GM21515 (cell line): ENCODE measurements around the gene SLC37A1.
"Not testable (repeated sequence)": the region's sequence is repeated elsewhere in the genome, so short reads cannot be mapped to it uniquely, and the experiment has no call there.

Source experiments
- ATAC-seq: cut with Tn5 transposase; IDR thresholded peaks from one replicate; pipeline ENCODE4 v1.9.1; 2021; ENCODE audit not compliant: unreplicated experiment

The SLC37A1 gene

DNA sequence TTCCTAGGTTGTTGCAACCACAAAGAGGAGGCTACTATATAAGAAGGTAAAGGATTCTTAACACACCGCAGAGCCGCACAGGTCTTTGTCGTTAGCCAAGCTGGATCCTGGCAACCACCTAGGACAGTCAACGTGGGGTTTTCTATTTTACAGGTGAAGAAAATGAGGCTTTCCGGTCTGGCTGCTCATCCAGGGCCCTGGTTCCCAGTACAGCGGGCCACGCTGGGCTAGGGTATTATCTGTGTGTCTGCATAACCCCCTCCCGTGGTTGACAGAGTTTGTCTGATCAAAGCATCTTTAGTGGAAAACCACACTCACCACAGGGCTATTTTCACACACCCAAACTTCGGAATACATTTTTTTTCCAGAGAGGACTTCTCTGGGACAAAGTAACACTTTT lies 100.7 kb downstream of the SLC37A1 start:
- no peak for ATAC-seq

DNA sequence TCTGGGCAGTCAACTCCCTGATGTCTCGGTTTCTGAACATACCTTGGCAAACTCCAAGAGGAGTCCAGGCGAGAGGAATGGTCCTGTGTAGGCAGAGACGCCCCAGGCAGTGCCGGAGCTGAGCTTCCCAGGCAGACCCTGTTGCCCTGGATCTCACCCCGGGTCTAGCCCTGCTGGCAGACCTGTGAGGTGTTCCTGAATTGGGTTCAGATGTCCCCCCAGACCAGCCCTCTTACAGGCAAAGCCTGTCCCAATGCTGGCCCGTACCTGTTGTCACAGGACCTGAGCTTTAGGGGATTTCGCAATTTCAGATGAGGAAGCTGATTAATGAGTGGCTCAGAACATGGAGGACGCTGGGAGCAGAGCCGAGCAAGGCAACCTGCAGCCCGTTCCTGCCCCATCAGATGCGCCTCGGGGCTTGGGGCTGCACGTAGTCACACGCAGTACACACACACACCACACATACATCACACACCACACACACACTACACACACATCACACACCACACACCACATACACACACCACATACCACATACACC lies 101.2 kb downstream of the SLC37A1 start:
- ATAC-seq, result no peak

DNA sequence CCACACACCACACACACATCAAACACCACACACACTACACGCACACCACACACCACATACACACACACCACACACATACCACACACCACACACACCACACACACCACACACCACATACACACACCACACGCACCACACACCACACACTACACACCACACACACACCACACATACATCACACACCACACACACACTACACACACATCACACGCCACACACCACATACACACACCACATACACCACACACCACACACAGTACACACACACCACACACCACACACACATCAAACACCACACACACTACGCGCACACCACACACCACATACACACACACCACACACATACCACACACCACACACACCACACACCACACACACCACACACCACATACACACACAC lies 101.7 kb downstream of the SLC37A1 start:
- ATAC-seq, result not testable (repeated sequence)

DNA sequence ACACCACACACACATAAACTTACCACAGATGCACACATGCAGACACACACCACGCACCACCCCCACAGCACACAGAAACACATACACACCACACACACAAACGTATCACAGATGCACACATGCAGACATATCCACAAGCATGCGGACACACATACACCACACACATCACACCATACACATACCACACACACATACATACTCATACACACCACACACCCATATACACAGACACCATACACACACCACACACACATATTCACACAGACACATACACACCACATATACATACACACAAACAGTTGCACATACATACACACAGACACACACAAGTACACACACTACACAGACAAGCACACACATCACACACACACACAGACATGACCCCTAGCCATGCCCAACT lies 102.3 kb downstream of the SLC37A1 start:
- no peak for ATAC-seq

DNA sequence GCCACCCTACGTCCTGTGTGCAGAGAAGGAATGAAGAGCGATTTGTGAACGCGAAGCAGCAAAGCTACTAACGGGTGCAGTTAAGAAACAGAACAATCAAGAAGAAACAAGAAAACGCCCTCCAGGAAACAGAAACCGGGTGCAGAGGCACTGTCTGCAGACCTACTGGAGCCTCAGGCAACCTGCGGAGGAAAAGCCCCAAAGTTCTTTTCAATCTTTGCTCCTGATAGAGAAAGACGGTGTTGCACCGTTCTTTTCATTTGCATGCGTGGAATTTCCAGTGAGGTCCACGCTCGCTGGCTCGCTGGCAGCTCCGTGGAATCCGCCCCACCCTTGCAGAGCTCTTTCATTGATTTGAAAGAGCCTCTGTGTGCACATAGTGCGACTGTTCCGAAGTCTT lies 102.8 kb downstream of the SLC37A1 start:
- ATAC-seq, result no peak

DNA sequence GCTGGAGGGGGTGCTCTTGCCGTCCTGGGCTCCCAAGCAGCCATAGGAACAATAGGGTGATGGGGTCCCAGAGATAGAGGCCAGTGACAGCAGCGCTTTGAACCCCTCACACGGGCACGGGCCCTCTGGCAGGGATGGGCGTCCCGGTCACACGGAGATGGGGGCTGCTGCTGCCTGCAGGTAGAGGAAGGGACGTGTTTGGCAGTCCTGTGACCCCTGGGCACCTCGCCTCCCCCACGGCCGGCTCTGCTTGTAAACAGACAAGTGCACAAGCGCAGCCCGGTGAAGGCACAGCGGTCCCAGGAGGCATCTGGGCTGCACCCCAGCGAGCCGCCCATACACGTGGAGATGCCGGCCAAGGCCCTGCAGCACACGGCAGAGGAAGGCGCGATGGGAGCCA lies 103.3 kb downstream of the SLC37A1 start:
- ATAC-seq, result no peak

DNA sequence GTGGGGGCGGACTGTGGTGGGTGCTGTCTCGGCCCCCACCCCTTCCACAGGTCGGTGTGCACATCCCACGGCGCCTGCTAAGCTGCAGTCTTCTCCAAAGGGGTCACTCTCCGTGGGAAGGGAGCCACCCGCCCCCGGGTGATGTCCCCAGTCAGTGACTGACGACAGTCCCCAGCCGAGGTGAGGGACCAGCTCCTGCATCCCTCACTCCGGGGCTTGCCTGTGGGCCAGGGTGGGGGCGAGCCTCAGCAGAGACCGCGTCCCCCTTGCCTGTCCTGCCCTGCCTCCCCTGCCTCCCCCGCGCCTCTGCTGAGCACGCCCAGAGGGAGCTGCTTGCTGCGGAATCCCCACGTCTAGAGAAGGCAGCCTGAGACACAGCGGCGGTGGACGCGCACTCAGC lies 103.8 kb downstream of the SLC37A1 start:
- no peak for ATAC-seq

DNA sequence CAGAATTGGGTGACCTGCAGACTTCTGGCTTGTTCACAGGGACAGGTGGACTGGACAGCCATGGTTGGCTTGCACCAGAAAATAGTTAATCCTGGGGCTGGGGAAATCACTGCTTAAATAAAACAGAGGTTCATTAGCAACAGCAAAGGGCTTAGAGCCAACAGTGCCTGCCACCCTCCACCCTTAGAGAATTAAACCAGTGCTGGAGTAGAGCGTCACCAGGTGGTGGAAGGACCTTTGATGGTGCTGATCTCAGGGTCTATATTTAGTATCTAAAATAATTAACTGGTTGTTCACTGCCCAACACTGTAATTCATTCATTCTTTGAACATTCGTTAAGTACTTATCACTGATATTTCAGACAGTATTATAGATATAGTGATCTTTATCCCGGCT lies 105.1 kb downstream of the SLC37A1 start:
- ATAC-seq, result no peak

DNA sequence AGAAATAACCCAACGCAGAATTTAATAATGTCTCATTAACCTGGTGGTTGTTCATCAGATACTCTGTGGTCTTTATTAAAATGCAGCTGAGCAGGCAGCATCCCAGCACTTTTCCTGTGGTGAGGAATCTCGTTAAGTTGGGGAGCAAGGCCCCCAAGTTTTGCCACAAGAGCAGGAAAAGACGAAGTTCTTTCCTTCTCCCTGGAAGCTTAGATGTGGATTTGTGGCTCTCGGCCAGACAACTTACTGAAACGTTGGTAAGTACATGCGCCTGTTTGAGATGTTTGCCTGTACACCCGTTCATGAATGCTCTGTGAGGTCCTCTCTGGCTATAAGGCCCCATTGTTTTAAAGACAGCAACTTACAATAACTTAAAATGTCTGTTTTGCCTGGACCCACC lies 105.5 kb downstream of the SLC37A1 start:
- ATAC-seq, result no peak

DNA sequence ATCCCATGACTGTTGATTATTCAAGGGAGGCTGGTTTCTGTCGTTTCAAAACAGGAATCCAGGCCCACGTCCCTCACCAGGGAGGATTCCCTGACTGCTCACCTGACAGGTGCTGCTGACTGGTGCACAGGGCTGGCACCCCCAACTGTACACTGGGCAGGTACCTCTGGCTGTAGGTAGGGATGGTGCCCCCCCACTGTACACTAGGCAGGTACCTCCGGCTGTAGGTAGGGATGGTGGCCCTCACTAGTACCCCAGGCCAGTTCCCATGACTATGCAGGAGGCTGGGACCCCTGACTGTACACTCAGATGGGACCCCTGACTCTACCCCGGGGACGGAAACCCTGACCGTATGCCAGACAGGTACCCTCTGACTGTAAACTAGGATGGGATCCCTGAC lies 106.2 kb downstream of the SLC37A1 start:
- ATAC-seq, result no peak

DNA sequence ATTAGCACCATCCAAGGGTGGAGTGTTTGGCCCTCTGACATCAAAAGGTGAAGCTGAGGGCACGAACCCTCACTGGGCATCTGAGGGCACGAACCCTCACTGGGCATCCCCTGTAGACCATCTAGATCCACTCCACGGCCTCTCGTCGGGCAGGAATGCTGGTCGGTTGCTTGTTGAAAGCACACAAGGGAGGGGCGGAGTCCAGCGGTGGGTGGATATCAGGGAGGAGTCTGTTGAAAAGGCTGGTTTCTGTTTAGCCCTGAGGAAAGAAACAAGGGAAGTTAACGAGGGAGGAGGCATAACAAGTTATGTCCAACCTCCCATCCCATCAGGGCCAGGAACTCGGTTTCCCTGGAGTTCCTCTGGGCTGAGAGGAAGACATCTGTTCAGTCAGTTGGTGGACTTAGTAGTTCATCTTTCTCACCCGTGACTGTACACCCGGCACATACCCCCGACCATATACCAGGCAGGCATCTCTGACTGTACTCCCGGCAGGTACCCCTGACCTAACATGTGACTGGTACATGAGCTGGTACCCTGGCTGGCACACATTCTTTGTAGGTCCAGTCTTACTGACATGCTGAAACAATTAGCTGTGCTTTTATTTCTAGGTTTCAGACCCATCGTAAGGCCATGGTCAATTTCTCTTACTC lies 107.6 kb downstream of the SLC37A1 start:
- no peak for ATAC-seq

DNA sequence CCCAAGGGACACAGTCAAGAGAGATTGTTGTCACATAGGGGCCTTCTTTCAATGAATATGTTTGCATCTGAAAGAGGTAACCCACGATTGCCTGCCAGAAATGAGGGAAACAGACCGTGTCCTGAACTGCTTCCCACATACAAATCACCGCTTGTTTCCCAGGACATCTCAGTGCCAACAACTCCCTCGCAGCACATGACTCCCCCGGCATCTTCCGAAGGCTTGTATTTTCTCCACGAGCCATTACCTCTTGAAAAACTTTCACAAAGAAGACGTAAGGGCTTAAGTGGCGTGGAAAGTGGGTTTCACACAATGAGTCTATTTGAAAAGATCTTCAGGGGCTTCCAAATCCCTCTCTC lies 108.1 kb downstream of the SLC37A1 start:
- ATAC-seq, result no peak

DNA sequence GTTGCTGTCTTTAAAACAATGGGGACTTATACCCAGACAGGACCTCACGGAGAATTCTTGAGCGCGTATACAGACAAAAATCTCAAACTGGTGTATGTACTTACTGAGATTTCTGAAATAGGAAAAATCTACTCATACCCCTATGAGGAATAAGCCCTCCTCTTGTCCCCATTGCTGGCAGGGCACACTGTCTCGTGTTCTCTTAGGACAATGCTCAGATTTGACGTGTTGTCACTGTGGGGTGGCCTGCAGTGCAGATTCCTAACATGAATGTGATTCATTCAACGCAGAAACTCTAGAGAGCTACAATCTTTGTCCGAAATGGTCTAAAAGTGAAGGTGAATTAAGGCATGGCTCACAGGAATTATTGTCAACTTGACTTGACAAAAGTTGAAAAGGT lies 108.6 kb downstream of the SLC37A1 start:
- ATAC-seq, result no peak

DNA sequence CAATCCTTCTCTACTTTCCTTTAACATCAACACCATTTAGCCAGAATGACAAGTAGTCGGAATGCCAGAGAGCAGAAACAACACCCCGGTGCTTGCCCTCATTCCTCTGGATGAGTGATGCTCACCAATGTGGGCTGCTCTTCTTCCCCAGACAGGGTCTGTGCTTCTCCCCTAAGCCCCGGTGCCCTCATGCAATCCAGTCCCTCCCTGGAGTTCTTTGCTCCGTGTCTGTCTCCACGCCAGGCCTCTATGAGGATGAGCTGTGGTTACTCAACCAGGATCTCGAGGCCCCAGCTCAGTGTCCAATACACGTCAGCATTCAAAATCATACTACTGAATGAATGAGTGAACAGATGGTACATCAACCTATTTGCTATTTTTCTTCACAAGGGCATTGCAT lies 110.0 kb downstream of the SLC37A1 start:
- no peak for ATAC-seq

DNA sequence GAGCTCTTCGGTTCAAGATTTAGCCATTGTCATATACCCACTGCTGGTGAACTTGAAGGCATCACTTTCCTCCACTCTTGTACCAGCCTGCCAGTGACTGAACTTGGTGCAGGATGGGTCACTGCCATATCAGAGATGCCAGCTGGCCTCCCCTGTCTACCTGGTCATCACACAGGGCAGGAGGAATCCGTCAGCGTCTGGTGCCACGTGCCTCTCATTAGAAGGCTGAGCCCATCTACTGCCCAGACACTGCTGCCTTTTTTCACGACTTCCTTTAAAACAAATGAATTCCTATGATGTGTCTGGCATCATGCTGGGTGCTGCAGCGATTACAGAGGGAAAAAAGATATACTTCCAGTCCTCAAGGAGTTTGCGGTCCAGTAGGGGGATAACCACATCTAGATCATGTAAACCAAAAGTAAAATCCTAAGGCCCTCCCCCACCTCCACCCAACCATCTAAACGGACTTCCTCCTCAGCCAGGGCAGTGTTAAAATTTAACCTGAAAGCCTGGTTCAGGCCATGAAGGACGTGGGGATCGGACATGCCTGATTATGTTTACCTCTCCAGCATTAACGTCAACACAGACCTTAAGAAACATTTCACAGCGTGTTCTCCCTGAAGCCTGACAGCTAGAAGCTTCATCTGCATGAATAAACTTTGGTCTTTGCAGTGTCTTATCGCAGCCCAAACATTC lies 110.6 kb downstream of the SLC37A1 start:
- ATAC-seq, result no peak

DNA sequence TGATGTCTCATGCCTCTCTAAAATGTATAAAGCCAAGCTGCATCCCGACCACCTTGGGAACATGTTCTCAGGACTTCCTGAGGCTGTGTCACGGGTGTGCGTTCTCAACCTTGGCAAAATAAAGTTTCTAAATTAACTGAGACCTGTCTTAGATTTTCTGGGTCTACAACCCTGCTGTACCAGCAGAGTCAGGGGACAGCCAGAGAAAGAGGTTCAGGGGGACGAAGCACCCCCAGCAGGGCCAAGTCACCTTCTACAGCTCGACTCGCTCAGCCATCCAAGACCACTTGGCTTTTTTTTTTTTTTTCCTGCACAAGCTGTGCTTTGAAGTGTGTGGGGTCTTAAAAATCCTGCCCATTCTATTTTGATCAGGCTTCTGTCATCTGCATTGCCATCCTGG lies 111.3 kb downstream of the SLC37A1 start:
- ATAC-seq, result no peak

DNA sequence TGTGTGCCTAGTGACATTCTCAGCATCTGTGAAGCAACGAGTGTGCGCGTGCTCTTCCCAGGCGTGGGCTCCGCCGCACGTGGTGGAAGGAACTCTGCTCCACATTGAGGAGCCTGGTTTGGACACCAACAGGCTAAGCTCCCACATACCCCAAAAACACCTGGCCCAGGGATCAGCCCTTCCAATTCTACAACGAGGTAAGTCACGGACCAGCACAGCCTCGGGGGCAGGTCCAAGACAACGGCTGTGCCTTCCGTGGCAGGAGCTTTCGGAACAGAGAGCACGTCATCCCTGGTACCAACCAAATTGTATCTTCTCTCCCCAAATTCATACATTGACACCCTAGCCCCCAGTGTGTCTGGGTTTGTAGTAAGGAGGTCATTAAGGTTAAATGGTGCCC lies 112.5 kb downstream of the SLC37A1 start:
- no peak for ATAC-seq

DNA sequence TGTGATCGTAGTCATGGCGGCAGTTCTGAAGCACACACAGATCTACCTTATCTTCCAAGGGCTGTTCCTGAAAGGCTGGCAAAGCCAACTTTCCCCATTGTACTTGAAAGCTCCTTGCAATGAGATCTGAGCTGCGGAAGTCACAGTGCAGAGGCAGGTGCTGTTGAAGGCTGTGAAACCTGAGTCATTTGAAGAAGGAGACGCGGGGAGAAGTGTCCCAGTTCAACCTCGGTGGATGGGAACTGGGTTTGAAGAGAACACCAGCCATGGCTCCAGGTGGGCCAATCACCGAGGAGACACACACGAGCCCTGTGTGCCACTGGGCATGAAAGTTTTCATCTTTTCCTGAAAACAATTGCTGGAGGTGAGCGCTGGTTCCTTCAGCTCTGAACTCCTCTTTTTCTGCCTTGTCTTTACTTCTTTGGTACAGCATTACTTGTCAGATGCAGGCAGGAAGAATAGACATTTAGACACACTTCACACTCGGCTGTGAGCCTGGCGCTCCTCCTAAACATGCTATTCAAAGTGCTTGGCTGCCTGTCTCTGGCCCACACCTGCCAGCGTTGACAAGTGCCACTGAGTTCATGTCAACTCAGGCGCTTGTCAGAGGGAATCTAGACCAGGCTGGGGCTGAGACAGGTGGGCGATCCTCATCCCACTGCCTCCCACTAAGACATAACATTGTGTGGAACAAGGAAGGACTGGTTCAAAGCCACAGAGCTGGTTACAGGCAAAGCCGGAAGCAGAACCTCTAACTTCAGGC lies 114.1 kb downstream of the SLC37A1 start:
- ATAC-seq, result no peak

DNA sequence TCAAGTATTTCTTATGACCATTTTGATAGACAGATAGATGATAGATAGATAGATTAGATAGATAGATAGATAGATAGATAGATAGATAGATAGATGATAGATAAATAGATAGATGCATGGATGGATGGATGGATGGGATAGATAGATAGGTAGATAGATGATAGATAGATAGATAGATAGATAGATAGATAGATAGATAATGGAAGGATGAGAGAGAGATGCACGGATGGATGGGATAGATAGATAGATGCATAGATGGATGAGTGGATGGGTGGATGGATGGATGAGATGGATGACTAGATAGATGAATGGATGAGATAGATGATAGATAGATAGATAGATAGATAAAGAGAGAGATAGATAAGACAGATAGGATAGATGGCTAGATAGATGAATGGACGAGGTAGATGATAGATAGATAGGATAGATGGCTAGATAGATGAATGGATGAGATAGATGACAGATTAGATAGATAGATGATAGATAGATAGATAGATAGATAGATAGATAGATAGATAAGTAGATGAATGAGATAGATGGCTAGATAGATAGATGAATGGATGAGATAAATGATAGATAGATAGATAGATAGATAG lies 114.9 kb downstream of the SLC37A1 start:
- ATAC-seq, result not testable (repeated sequence)

DNA sequence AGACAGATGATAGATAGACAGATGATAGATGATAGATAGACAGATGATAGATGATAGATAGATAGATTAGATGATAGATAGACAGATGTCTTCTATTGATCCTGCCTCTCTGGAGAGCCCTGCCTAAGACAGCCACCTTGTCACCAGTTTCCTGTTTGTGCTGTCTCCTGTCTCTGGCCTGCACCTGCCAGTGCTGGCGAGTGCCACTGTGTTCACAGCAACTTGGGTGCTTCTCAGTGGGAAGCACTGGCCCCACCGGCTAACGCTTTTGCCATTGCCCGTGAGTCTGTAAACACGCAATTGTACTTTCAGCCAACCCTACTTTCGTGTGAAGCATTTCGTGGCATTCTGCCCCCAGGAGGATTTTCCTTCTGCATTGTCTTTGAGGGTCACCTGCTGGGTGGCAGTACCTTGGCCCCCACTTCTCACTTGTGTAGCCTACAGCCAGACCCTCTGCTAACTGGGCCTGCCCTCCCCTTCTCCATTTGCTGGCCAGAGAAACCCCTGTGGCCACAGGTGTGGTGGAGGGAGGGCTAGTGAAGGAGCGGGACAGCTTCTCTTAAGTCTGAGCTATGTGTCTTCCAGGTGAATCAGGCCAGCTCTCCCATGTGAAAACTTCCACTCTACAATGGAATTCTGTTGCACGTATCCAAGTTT lies 116.4 kb downstream of the SLC37A1 start:
- ATAC-seq, result no peak

DNA sequence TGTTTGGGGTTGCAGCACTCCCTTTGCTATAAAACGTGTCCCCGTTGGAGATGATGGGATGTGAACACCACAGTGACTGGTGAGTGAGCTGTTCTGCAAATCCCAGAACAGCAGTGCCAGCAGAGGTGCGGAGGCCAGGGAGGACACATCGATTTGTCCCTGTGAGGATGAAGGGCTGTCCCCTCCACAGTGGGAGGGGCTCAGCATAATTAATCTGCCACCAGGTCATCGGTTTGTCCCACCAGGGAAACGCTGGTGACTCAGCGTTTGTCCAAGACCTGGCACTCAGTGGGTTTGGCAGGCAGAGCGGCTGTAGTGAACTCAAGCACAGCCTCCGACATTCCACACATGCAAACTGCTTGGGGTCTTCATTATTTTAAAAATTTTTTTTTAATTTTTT lies 117.0 kb downstream of the SLC37A1 start:
- no peak for ATAC-seq
